Kidney (tissue), 14 donors: ENCODE data around the gene PLA2G4E. TPM values are rescaled to one million over a fixed set of nuclear protein-coding genes. Genes with fewer than 3 reads are reported as not detected.

Experiments
- DNase-seq, 5 donors: peaks; one replicate each; pipeline ENCODE4 v3.0.0-alpha.2; 2013 to 2020
- FAIRE-seq: peaks from 2 replicates; lab custom pipeline; 2012; peaks lifted over from hg19 to GRCh38; lab: Jason Lieb, UNC
- H3K27ac ChIP-seq, 2 donors: one replicate each; pipeline ENCODE4 v1.7.0; 2013; ENCODE audit warnings: low read depth in 2 of 2, low read length in 2 of 2, inconsistent platforms in 1 of 2
- H3K27me3 ChIP-seq: one replicate; pipeline ENCODE4 v1.7.1; 2013; ENCODE audit warnings: low read length, inconsistent platforms; ENCODE audit not compliant: control insufficient read depth, insufficient read depth
- H3K36me3 ChIP-seq, 3 donors: one replicate each; pipeline versions ENCODE4 v1.7.0 to v1.7.1; 2013; ENCODE audit warnings: low read length in 3 of 3, control low read depth in 1 of 3, inconsistent platforms in 1 of 3; ENCODE audit not compliant: insufficient read depth in 3 of 3, control insufficient read depth in 2 of 3
- H3K4me1 ChIP-seq, 3 donors: one replicate each; pipeline versions ENCODE4 v1.7.0 to v1.7.1; 2013; ENCODE audit warnings: low read length in 3 of 3, inconsistent platforms in 1 of 3, low read depth in 1 of 3; ENCODE audit not compliant: control insufficient read depth in 2 of 3, insufficient read depth in 2 of 3
- H3K4me3 ChIP-seq, 3 donors: one replicate each; pipeline versions ENCODE4 v1.7.0 to v1.8.1; 2013; ENCODE audit warnings: low read length in 3 of 3, control low read depth in 1 of 3, inconsistent platforms in 1 of 3
- H3K9ac ChIP-seq, 3 donors: one replicate each; pipeline versions ENCODE4 v1.7.0 to v1.7.1; 2013; ENCODE audit warnings: low read length in 3 of 3, control low read depth in 1 of 3, inconsistent platforms in 1 of 3
- H3K9me3 ChIP-seq, 3 donors: one replicate each; pipeline versions ENCODE4 v1.7.0 to v1.7.1; 2013; ENCODE audit warnings: low read length in 3 of 3, control low read depth in 1 of 3, inconsistent platforms in 1 of 3; ENCODE audit not compliant: control insufficient read depth in 2 of 3, insufficient read depth in 1 of 3
- intact Hi-C: fragments of 100-400 bp; cut with DNase I; formaldehyde crosslinking; loops from one replicate; pipeline ENCODE4 v1.11.1; 2022
- polyA plus RNA-seq: library from polyadenylated mRNA; stranded (reverse); fragments of 350-450 nt; fragmentation: Illumina TruSeq; extraction: RNeasy Lipid Tissue Mini Kit (QIAGEN cat#74804); gene quantifications from one replicate; pipeline ENCODE4 v1.2.3, GENCODE V29; 2014; ENCODE audit warnings: low read depth, low replicate concordance; ENCODE audit not compliant: insufficient read depth
- total RNA-seq: library from RNA; stranded (reverse); fragmentation: NEBNext Ultra II Directional; extraction: Animal tissue kit (Norgen Biotek cat#: 25700); gene quantifications from one replicate; pipeline ENCODE4 v1.2.1, GENCODE V29; 2021
- TF ChIP-seq, protein P1 (sequence below): IDR thresholded peaks from 3 replicates; pipeline ENCODE4 v1.5.1; 2012; ENCODE audit warnings: mild to moderate bottlenecking, moderate library complexity, borderline replicate concordance; ENCODE audit not compliant: insufficient read depth; ENCODE audit errors: extremely low read depth
- donor health status: control.
- donor health status: control.
- donor health status: control.
- donor health status: control.
- donor health status: control.
- donor health status: DM: yes; HTN: yes; CAD: no.
- donor health status: Normal renal cell carcinoma (clear cell type).

Gene PLA2G4E
- total and polyA plus RNA-seq, 2 donors from 2014 or later = not detected

- intact Hi-C loops = no loop called here
These were observed 86.0 kb downstream of the PLA2G4E start for GRCh38 chr15:41934843-41935242.

DNA sequence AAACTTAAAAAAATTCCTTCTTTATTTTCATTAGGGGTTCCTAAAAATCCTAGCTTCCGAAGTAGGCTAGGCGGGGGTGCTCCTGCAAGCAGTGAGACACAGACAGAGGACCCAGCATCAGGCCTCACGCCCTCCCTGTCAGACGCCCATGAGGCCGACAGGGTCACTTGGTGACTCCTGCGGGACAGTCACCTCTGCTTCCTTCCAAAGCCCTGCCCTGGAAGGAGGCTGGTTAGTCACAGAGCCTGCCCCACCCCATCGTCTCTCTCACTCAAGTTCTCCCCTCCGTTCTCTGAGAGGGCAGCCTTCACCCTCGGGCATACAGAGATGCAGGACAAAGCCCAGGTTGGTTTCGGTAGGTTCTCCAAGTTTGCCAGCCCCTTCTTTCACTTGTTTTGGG is 87.1 kb downstream of the PLA2G4E start:
- H3K9ac ChIP-seq = no peak overlapping the region

More at GRCh38 chr15:41934843-41935242, 86.0 kb downstream of the PLA2G4E start:
- Histone ChIP-seq H3K36me3 (no peaks in the 10 kb centered on the region), H3K9ac (no peak overlapping the region), H3K27ac (peak overlapping the region in 1 of 2 donors; percentile 65), H3K27me3 (no peaks in the 10 kb centered on the region), H3K4me3 (no peak overlapping the region), H3K9me3 (no peaks in the 10 kb centered on the region), H3K4me1 (peaks cover 0 to 12% (median 8%) of the 10 kb centered on the region in 3 donors)
- DNase-seq = no peak
- no peak for FAIRE-seq
- TF ChIP-seq, protein P1, sequence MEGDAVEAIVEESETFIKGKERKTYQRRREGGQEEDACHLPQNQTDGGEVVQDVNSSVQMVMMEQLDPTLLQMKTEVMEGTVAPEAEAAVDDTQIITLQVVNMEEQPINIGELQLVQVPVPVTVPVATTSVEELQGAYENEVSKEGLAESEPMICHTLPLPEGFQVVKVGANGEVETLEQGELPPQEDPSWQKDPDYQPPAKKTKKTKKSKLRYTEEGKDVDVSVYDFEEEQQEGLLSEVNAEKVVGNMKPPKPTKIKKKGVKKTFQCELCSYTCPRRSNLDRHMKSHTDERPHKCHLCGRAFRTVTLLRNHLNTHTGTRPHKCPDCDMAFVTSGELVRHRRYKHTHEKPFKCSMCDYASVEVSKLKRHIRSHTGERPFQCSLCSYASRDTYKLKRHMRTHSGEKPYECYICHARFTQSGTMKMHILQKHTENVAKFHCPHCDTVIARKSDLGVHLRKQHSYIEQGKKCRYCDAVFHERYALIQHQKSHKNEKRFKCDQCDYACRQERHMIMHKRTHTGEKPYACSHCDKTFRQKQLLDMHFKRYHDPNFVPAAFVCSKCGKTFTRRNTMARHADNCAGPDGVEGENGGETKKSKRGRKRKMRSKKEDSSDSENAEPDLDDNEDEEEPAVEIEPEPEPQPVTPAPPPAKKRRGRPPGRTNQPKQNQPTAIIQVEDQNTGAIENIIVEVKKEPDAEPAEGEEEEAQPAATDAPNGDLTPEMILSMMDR = no peak

DNA sequence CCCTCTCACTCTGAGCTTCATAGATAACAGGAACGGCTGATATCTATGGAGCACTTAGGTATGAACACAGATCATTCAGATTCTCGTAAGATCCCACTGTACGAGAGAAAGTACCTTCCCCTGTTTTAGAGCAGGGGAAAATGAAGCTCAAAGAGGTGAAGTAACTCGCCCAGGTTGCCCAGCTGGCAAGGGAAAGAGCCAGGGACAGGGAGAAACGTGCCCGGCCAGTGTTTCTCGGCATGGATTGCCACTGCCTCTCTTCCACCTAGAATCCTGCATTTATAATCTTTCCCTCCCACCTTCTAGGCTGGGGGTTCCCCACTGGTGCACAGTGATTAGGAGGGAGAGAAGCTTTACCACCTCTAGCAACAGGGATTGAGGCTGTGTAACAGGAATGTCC is 87.5 kb downstream of the PLA2G4E start:
- no peak for FAIRE-seq
- Histone ChIP-seq H3K4me3 (no peak overlapping the region), H3K27ac (peak overlapping the region in 1 of 2 donors; percentile 4), H3K4me1 (peaks cover 0 to 21% (median 13%) of the 10 kb centered on the region in 3 donors), H3K27me3 (no peaks in the 10 kb centered on the region), H3K9me3 (no peaks in the 10 kb centered on the region), H3K9ac (peak overlapping the region in 1 of 3 donors; percentile 14), H3K36me3 (no peaks in the 10 kb centered on the region)
- intact Hi-C loops = no loop called here
- no peak for DNase-seq
- TF ChIP-seq, protein P1 = no peak

More for the DNA sequence above, 87.1 kb downstream of the PLA2G4E start:
- Histone ChIP-seq H3K4me3 (no peak overlapping the region), H3K36me3 (no peaks in the 10 kb centered on the region), H3K27ac (no peak overlapping the region), H3K27me3 (no peaks in the 10 kb centered on the region), H3K9me3 (no peaks in the 10 kb centered on the region), H3K4me1 (peaks cover 0 to 18% (median 12%) of the 10 kb centered on the region in 3 donors)
- TF ChIP-seq, protein P1 = no peak
- DNase-seq (no peak), FAIRE-seq (no peak)
- intact Hi-C loops = no loop called here
